Placental pericyte (primary cell): ENCODE measurements around the gene ADAMTS17. TPM values are rescaled to one million over a fixed set of nuclear protein-coding genes. Genes with fewer than 3 reads are reported as not detected.

Source experiments
- small RNA-seq: library from RNA; depleted of rRNA; stranded (forward); fragments of <200 nt; gene quantifications from one replicate; pipeline ENCODE3, GENCODE V24; 2012; ENCODE audit warnings: low replicate concordance
- total RNA-seq: library from RNA; depleted of rRNA; stranded (reverse); fragments of >200 nt; gene quantifications from 2 replicates; pipeline ENCODE4 v1.2.3, GENCODE V29; 2012

The ADAMTS17 gene
- total RNA-seq: under 0.01 and 2.7 TPM in 2 replicates

GRCh38 chr15:100341750-100342560, at the start of gene ADAMTS17:
ADAMTS17 (minus strand) TSS chr15:100341975; CDS start chr15:100341899, 76 bp downstream.

Small RNA genes within 50 kb of the gene (small RNA-seq; reads per million reads assigned to genes)
- gene RNA5SP402: not detected

Other genes with a start within 250 kb of the ADAMTS17 start
- gene CERS3, start 187.0 kb upstream of the ADAMTS17 start, total RNA-seq: not detected in 2 replicates